ENCODE results near the gene ETNK2. TPM values are rescaled to one million over a fixed set of nuclear protein-coding genes. Genes with fewer than 3 reads are reported as not detected.

Gene ETNK2
- total and polyA plus RNA-seq, 2 experiments from 2014 or later: 7.6 to 26.2 TPM

DNA sequence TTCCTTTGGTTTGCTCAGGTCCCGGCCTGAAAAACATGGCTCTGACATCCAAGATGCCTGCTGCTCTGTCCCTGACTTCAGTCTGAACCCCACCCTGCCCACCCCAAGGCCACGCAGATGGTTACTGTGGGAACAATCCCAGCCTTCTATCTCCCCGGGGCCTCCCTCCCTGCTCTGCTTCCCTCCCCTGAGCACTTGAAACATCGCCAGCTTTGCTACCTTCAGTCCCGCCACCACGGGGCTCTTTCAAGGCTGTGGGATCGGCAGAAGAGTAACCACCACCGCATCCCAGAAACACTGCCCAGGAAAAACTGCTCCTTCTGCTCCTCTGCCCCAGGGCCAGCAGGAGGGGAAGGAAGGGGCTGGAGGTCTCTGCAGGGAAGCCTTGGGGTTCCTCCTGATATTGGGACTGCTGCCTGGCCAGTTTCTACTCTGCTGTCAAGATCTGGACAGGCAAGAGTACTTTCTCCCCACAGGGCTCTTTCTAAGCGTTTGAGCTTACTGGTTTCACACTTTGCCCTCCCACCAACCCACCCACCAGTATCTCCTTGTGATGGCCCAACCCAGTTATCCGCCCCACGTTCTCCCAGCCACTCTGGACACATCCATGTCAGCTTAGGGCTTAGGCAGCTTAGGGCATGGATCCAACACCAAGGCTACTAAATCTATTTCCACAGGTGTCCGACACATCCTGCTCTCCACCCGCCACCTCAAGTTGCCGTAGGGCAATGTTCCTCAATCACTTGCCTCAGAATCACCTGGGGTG, 8.4 kb downstream of the ETNK2 start (continued):
- TF ChIP-seq, protein P1, sequence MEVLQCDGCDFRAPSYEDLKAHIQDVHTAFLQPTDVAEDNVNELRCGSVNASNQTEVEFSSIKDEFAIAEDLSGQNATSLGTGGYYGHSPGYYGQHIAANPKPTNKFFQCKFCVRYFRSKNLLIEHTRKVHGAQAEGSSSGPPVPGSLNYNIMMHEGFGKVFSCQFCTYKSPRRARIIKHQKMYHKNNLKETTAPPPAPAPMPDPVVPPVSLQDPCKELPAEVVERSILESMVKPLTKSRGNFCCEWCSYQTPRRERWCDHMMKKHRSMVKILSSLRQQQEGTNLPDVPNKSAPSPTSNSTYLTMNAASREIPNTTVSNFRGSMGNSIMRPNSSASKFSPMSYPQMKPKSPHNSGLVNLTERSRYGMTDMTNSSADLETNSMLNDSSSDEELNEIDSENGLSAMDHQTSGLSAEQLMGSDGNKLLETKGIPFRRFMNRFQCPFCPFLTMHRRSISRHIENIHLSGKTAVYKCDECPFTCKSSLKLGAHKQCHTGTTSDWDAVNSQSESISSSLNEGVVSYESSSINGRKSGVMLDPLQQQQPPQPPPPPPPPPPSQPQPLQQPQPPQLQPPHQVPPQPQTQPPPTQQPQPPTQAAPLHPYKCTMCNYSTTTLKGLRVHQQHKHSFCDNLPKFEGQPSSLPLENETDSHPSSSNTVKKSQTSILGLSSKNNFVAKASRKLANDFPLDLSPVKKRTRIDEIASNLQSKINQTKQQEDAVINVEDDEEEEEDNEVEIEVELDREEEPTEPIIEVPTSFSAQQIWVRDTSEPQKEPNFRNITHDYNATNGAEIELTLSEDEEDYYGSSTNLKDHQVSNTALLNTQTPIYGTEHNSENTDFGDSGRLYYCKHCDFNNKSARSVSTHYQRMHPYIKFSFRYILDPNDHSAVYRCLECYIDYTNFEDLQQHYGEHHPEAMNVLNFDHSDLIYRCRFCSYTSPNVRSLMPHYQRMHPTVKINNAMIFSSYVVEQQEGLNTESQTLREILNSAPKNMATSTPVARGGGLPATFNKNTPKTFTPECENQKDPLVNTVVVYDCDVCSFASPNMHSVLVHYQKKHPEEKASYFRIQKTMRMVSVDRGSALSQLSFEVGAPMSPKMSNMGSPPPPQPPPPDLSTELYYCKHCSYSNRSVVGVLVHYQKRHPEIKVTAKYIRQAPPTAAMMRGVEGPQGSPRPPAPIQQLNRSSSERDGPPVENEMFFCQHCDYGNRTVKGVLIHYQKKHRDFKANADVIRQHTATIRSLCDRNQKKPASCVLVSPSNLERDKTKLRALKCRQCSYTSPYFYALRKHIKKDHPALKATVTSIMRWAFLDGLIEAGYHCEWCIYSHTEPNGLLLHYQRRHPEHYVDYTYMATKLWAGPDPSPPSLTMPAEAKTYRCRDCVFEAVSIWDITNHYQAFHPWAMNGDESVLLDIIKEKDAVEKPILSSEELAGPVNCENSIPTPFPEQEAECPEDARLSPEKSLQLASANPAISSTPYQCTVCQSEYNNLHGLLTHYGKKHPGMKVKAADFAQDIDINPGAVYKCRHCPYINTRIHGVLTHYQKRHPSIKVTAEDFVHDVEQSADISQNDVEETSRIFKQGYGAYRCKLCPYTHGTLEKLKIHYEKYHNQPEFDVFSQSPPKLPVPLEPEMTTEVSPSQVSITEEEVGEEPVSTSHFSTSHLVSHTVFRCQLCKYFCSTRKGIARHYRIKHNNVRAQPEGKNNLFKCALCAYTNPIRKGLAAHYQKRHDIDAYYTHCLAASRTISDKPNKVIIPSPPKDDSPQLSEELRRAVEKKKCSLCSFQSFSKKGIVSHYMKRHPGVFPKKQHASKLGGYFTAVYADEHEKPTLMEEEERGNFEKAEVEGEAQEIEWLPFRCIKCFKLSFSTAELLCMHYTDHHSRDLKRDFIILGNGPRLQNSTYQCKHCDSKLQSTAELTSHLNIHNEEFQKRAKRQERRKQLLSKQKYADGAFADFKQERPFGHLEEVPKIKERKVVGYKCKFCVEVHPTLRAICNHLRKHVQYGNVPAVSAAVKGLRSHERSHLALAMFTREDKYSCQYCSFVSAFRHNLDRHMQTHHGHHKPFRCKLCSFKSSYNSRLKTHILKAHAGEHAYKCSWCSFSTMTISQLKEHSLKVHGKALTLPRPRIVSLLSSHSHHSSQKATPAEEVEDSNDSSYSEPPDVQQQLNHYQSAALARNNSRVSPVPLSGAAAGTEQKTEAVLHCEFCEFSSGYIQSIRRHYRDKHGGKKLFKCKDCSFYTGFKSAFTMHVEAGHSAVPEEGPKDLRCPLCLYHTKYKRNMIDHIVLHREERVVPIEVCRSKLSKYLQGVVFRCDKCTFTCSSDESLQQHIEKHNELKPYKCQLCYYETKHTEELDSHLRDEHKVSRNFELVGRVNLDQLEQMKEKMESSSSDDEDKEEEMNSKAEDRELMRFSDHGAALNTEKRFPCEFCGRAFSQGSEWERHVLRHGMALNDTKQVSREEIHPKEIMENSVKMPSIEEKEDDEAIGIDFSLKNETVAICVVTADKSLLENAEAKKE (CRISPR knock-in tag; IDR thresholded peaks at IDR 0.05): no peak
- TF ChIP-seq ZNF114 (CRISPR knock-in tag; IDR thresholded peaks at IDR 0.05): no peak
- TF ChIP-seq JUNB (IDR thresholded peaks at IDR 0.05; ENCODE audit: unreplicated experiment): no peak
- no peak for TF ChIP-seq POLR2AphosphoS5 (IDR thresholded peaks at IDR 0.05; ENCODE audit: low read depth)
- no peak for TF ChIP-seq EZH2phosphoT487 (IDR thresholded peaks at IDR 0.05; ENCODE audit: unreplicated experiment)
- no peak for TF ChIP-seq STAT1 (IDR thresholded peaks at IDR 0.05; ENCODE audit: unreplicated experiment)
- TF ChIP-seq, protein P2, sequence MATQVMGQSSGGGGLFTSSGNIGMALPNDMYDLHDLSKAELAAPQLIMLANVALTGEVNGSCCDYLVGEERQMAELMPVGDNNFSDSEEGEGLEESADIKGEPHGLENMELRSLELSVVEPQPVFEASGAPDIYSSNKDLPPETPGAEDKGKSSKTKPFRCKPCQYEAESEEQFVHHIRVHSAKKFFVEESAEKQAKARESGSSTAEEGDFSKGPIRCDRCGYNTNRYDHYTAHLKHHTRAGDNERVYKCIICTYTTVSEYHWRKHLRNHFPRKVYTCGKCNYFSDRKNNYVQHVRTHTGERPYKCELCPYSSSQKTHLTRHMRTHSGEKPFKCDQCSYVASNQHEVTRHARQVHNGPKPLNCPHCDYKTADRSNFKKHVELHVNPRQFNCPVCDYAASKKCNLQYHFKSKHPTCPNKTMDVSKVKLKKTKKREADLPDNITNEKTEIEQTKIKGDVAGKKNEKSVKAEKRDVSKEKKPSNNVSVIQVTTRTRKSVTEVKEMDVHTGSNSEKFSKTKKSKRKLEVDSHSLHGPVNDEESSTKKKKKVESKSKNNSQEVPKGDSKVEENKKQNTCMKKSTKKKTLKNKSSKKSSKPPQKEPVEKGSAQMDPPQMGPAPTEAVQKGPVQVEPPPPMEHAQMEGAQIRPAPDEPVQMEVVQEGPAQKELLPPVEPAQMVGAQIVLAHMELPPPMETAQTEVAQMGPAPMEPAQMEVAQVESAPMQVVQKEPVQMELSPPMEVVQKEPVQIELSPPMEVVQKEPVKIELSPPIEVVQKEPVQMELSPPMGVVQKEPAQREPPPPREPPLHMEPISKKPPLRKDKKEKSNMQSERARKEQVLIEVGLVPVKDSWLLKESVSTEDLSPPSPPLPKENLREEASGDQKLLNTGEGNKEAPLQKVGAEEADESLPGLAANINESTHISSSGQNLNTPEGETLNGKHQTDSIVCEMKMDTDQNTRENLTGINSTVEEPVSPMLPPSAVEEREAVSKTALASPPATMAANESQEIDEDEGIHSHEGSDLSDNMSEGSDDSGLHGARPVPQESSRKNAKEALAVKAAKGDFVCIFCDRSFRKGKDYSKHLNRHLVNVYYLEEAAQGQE (IDR thresholded peaks at IDR 0.05; ENCODE audit: unreplicated experiment): no peak
- TF ChIP-seq, protein P3, sequence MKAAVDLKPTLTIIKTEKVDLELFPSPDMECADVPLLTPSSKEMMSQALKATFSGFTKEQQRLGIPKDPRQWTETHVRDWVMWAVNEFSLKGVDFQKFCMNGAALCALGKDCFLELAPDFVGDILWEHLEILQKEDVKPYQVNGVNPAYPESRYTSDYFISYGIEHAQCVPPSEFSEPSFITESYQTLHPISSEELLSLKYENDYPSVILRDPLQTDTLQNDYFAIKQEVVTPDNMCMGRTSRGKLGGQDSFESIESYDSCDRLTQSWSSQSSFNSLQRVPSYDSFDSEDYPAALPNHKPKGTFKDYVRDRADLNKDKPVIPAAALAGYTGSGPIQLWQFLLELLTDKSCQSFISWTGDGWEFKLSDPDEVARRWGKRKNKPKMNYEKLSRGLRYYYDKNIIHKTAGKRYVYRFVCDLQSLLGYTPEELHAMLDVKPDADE (IDR thresholded peaks at IDR 0.05): no peak
- TF ChIP-seq NANOG (IDR thresholded peaks at IDR 0.05; ENCODE audit: borderline replicate concordance): no peak
- no peak for TF ChIP-seq EZH2 (IDR thresholded peaks at IDR 0.05; ENCODE audit: low read depth, unreplicated experiment)
